NCI-H446 (cell line): ENCODE measurements around the gene LYVE1.

Source experiments
- DNase-seq, 2 experiments: peaks; one replicate each; lab custom pipeline; 2025; lab: John Stamatoyannopoulos, UW

Gene LYVE1

GRCh38 chr11:10556590-10556989 lies 11.9 kb downstream of the LYVE1 start:
- DNase-seq, result no peak

- no peak for DNase-seq
These were observed 16.6 kb downstream of the LYVE1 start for GRCh38 chr11:10551845-10552352.

- DNase-seq, result no peak
These were observed 17.2 kb downstream of the LYVE1 start for GRCh38 chr11:10551290-10551592.

- no peak for DNase-seq
These were observed 17.8 kb downstream of the LYVE1 start for GRCh38 chr11:10550503-10551289.

GRCh38 chr11:10544491-10545465 lies 23.7 kb downstream of the LYVE1 start:
- DNase-seq, result no peak

GRCh38 chr11:10543782-10544181 lies 24.7 kb downstream of the LYVE1 start:
- no peak for DNase-seq

- no peak for DNase-seq
These were observed 25.7 kb downstream of the LYVE1 start for GRCh38 chr11:10542776-10543175.

- no peak for DNase-seq
These were observed 26.9 kb downstream of the LYVE1 start for GRCh38 chr11:10541561-10541930.

- peak; percentile 95 to 97 for DNase-seq
These were observed 27.4 kb downstream of the LYVE1 start, which contains the start of gene RNF141 for GRCh38 chr11:10540915-10541560. RNF141 (minus strand) TSS chr11:10541187; CDS start chr11:10534158, 7,029 bp downstream.

- peak in 1 of 2 experiments; percentile 15 for DNase-seq
These were observed 27.9 kb downstream of the LYVE1 start for GRCh38 chr11:10540546-10540914.

- DNase-seq, result no peak
These were observed 29.1 kb downstream of the LYVE1 start for GRCh38 chr11:10539339-10539738.

GRCh38 chr11:10538924-10539323 lies 29.5 kb downstream of the LYVE1 start:
- no peak for DNase-seq

- DNase-seq, result no peak
These were observed 30.9 kb downstream of the LYVE1 start for GRCh38 chr11:10537600-10537999.

GRCh38 chr11:10534316-10534715 lies 34.1 kb downstream of the LYVE1 start:
- no peak for DNase-seq

- DNase-seq, result no peak
These were observed 35.1 kb downstream of the LYVE1 start for GRCh38 chr11:10533323-10533722.

- DNase-seq, result no peak
These were observed 35.9 kb downstream of the LYVE1 start for GRCh38 chr11:10532526-10532925.

- DNase-seq, result no peak
These were observed 39.2 kb downstream of the LYVE1 start for GRCh38 chr11:10529279-10529678.

GRCh38 chr11:10528121-10528520 lies 40.3 kb downstream of the LYVE1 start:
- DNase-seq, result no peak

- DNase-seq, result no peak
These were observed 41.2 kb downstream of the LYVE1 start for GRCh38 chr11:10526974-10527918.

- no peak for DNase-seq
These were observed 44.0 kb downstream of the LYVE1 start for GRCh38 chr11:10524471-10524870.

GRCh38 chr11:10522921-10523320 lies 45.5 kb downstream of the LYVE1 start:
- no peak for DNase-seq
